Tibial nerve (tissue), 3 donors: ENCODE data around the gene FGD3.

Source experiments
- CTCF ChIP-seq, 5 experiments: fragments of 200-600 bp in 3 of 5; fragments of 450-650 bp in 2 of 5; sonication (generic) in 3 of 5; IDR thresholded peaks; one replicate each; pipeline ENCODE4 v1.5.1; 2016 to 2019; ENCODE audit warnings: antibody characterized with exemption in 5 of 5, mild to moderate bottlenecking in 3 of 5, moderate library complexity in 2 of 5
- POLR2A ChIP-seq, 2 donors: fragments of 450-650 bp; IDR thresholded peaks; one replicate each; pipeline ENCODE4 v1.6.1; 2017; ENCODE audit warnings: antibody characterized with exemption in 2 of 2, mild to moderate bottlenecking in 2 of 2, moderate library complexity in 2 of 2

- TF ChIP-seq CTCF (IDR thresholded peaks at IDR 0.05) (no peak), POLR2A (IDR thresholded peaks at IDR 0.05) (no peak)
Measured at GRCh38 chr9:92979283-92980056, 32.1 kb downstream of the FGD3 start.
